OCI-LY7 (cell line): ENCODE data around the gene TOP1. TPM values are rescaled to one million over a fixed set of nuclear protein-coding genes. Genes with fewer than 3 reads are reported as not detected.
A peak's percentile ranks its signal among the peaks of the same experiment; 100 is the strongest.

Experiments
- BruUV-seq: library from RNA; stranded (reverse); fragments of 400-500 nt; replicated peaks from 2 replicates; lab custom pipeline; 2021; lab: Mats Ljungman, UMichigan
- CTCF ChIA-PET: fragments of 300-600 bp; sonication (Branson Sonifier 250); formaldehyde crosslinking; loops from one replicate; lab custom pipeline; 2022; ENCODE audit warnings: antibody characterized with exemption; ENCODE audit not compliant: unreplicated experiment; lab: Charles Lee
- POLR2A ChIA-PET: fragments of 300-600 bp; sonication (Branson Sonifier 250); formaldehyde crosslinking; loops from one replicate; lab custom pipeline; 2022; ENCODE audit warnings: antibody characterized with exemption; lab: Charles Lee
- DNase-seq: peaks from one replicate; pipeline ENCODE4 v3.0.0-alpha.2; 2015; ENCODE audit warnings: low spot score
- H2AFZ ChIP-seq: fragments of 200-600 bp; sonication (generic), shearing (Covaris generic); 2 replicates; pipeline ENCODE4 v1.6.1; 2014; ENCODE audit warnings: mild to moderate bottlenecking, antibody characterized with exemption, low read length, moderate library complexity
- H3K27ac ChIP-seq: fragments of 200-600 bp; sonication (generic); 2 replicates; pipeline ENCODE4 v1.5.1; 2014; ENCODE audit warnings: mixed run types, low read depth, mild to moderate bottlenecking, moderate library complexity, low read length, inconsistent platforms; ENCODE audit not compliant: poor library complexity, severe bottlenecking
- H3K36me3 ChIP-seq: fragments of 200-600 bp; sonication (generic); 2 replicates; pipeline ENCODE4 v1.6.1; 2014; ENCODE audit warnings: mild to moderate bottlenecking, antibody characterized with exemption, low read length, moderate library complexity, mixed read lengths; ENCODE audit not compliant: insufficient read depth
- H3K4me1 ChIP-seq: fragments of 200-600 bp; sonication (generic); 2 replicates; pipeline ENCODE4 v1.5.1; 2014; ENCODE audit warnings: mild to moderate bottlenecking, low read length; ENCODE audit not compliant: insufficient read depth, poor library complexity, severe bottlenecking
- H3K4me2 ChIP-seq: fragments of 200-600 bp; sonication (generic); 2 replicates; pipeline ENCODE4 v1.6.1; 2014; ENCODE audit warnings: mild to moderate bottlenecking, low read length
- H3K4me3 ChIP-seq: fragments of 200-600 bp; sonication (generic); 2 replicates; pipeline ENCODE4 v1.5.1; 2014; ENCODE audit warnings: mild to moderate bottlenecking, low read depth, low read length; ENCODE audit not compliant: poor library complexity, severe bottlenecking
- H3K79me2 ChIP-seq: fragments of 200-600 bp; sonication (generic); 2 replicates; pipeline ENCODE4 v1.6.1; 2016; ENCODE audit warnings: low read depth, mild to moderate bottlenecking, low read length, moderate library complexity, mixed read lengths; ENCODE audit not compliant: insufficient read depth
- H3K9me2 ChIP-seq: fragments of 200-600 bp; sonication (generic); 2 replicates; pipeline ENCODE4 v1.6.1; 2016; ENCODE audit warnings: mild to moderate bottlenecking, low read length, mixed read lengths; ENCODE audit not compliant: insufficient read depth
- H3K9me3 ChIP-seq: fragments of 200-600 bp; sonication (generic); 2 replicates; pipeline ENCODE4 v1.6.1; 2014; ENCODE audit warnings: mild to moderate bottlenecking, mixed run types, low read length, mixed read lengths
- H4K20me1 ChIP-seq: fragments of 200-600 bp; sonication (generic); 2 replicates; pipeline ENCODE4 v1.6.1; 2014; ENCODE audit warnings: mild to moderate bottlenecking, antibody characterized with exemption, low read length, moderate library complexity, mixed read lengths; ENCODE audit not compliant: insufficient read depth
- EZH2phosphoT487 ChIP-seq: fragments of 200-600 bp; sonication (generic); IDR thresholded peaks from 2 replicates; pipeline ENCODE4 v1.6.1; 2018; ENCODE audit warnings: low read depth, borderline replicate concordance, mild to moderate bottlenecking, mixed run types, antibody characterized with exemption, low read length, moderate library complexity, mixed read lengths
- intact Hi-C: fragments of 100-400 bp; cut with micrococcal nuclease; formaldehyde crosslinking; loops from one replicate; pipeline ENCODE4 v1.10.0; 2022; ENCODE audit not compliant: unreplicated experiment
- total RNA-seq, 2 experiments: library from RNA; depleted of rRNA in 1 of 2; stranded (reverse); fragments of >200 nt in 1 of 2; shearing (Covaris generic) in 1 of 2; gene quantifications; 2 replicates each; pipeline ENCODE4 v1.2.3, GENCODE V29; 2014 to 2022
- TF ChIP-seq, protein P1 (sequence below): fragments of 200-600 bp; sonication (generic); conservative IDR thresholded peaks from 2 replicates; pipeline ENCODE4 v1.5.1; 2014; ENCODE audit warnings: mild to moderate bottlenecking, antibody characterized with exemption, low read length, moderate library complexity, mixed read lengths

TOP1 gene
- total RNA-seq, 2 experiments from 2014 or later = 44.6 to 200 TPM

DNA sequence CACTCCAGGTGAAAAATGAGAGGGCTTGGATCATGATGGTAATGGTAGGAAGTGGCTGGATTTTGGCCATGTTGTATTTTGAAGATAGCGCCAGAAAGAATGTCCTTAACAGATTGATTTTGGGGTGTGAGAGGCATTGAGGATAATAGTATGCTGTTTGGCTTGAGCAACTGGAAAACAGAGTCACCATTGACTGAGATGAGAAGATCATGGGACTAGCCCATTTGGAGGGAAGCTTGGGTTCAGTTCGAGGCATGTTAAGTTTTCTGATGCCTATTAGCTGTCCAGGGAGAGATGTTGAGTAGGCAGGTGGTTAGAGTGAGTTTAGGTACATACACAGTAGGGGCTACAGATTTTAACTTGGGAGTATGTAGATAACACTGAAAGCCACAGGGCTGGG is 132.1 kb downstream of the TOP1 start:
- POLR2A ChIA-PET = interaction anchor here (0.6 kb wide), 1 partner anchor 40 kb away, joined by 3 read pairs; no protein-coding TSS in a partner anchor

DNA sequence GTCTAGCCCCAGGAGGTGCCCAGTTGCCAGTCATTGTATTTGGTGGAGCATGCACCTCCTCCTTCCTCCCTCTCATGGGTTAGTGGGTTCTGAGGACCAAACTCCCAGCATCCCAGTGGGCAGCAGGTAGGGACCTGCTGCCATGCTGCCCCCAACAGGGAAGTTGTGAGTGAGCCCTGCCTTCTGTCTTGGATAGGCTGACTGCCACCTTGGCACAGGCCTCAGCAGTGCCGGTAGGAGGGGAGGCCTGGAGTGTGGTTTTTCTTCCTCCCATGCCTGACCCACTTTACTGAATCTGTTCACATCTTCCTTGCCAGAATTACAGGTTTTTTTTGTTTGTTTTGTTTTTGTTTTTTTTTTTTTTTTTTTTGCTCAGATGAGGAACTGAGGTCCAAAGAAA is 133.3 kb downstream of the TOP1 start:
- intact Hi-C loops = no loop called here
- ChIA-PET CTCF (no interaction called here), POLR2A (interaction anchor here (0.7 kb wide), 1 partner anchor 63 kb away, joined by 3 read pairs; no protein-coding TSS in a partner anchor)
- Histone ChIP-seq H4K20me1 (no peaks in the 10 kb centered on the region), H3K9me2 (no peaks in the 10 kb centered on the region), H2AFZ (no peak overlapping the region), H3K4me1 (peaks cover 16% of the 10 kb centered on the region), H3K79me2 (peaks cover 21% of the 10 kb centered on the region), H3K36me3 (peaks cover 72% of the 10 kb centered on the region), H3K27ac (no peak overlapping the region), H3K4me3 (no peak overlapping the region), H3K4me2 (no peak overlapping the region), H3K9me3 (no peaks in the 10 kb centered on the region)
- no peak for TF ChIP-seq EZH2phosphoT487
- TF ChIP-seq, protein P1, sequence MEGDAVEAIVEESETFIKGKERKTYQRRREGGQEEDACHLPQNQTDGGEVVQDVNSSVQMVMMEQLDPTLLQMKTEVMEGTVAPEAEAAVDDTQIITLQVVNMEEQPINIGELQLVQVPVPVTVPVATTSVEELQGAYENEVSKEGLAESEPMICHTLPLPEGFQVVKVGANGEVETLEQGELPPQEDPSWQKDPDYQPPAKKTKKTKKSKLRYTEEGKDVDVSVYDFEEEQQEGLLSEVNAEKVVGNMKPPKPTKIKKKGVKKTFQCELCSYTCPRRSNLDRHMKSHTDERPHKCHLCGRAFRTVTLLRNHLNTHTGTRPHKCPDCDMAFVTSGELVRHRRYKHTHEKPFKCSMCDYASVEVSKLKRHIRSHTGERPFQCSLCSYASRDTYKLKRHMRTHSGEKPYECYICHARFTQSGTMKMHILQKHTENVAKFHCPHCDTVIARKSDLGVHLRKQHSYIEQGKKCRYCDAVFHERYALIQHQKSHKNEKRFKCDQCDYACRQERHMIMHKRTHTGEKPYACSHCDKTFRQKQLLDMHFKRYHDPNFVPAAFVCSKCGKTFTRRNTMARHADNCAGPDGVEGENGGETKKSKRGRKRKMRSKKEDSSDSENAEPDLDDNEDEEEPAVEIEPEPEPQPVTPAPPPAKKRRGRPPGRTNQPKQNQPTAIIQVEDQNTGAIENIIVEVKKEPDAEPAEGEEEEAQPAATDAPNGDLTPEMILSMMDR = no peak
- no TSS peak for BruUV-seq
- DNase-seq = no peak

More for the DNA sequence above, 132.1 kb downstream of the TOP1 start:
- Histone ChIP-seq H3K27ac (no peak overlapping the region), H4K20me1 (no peaks in the 10 kb centered on the region), H3K9me3 (no peaks in the 10 kb centered on the region), H3K4me2 (no peak overlapping the region), H3K79me2 (peaks cover 21% of the 10 kb centered on the region), H3K36me3 (peaks cover 60% of the 10 kb centered on the region), H3K4me1 (peaks cover 28% of the 10 kb centered on the region), H3K9me2 (no peaks in the 10 kb centered on the region), H2AFZ (no peak overlapping the region), H3K4me3 (no peak overlapping the region)
- DNase-seq = no peak
- no peak for TF ChIP-seq EZH2phosphoT487
- TF ChIP-seq, protein P1 = no peak
- CTCF ChIA-PET = no interaction called here
- TSS peak; percentile 53 for BruUV-seq
- intact Hi-C loops = no loop called here

DNA sequence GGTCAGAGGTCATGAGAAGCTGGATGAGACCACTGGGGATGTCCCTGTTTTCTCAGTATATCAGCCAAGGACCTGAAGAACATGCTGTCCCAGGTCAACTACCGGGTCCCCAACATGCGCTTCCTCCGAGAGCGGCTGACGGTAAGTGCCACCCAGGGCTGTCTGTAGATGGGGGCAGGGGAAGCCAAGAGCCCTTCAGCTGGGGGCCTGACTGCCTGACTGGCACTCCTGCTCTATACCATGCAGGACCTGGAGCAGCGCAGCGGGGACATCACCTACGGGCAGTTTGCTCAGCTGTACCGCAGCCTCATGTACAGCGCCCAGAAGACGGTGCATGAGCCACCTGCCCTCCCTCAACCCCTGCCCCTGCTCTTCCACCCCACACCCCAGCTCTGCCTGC is 133.8 kb downstream of the TOP1 start:
- Histone ChIP-seq H3K4me2 (no peak overlapping the region), H2AFZ (no peak overlapping the region), H3K27ac (no peak overlapping the region), H3K4me3 (no peak overlapping the region), H3K36me3 (peaks cover 77% of the 10 kb centered on the region), H4K20me1 (no peaks in the 10 kb centered on the region), H3K9me2 (no peaks in the 10 kb centered on the region), H3K4me1 (peaks cover 11% of the 10 kb centered on the region), H3K79me2 (peaks cover 19% of the 10 kb centered on the region), H3K9me3 (no peaks in the 10 kb centered on the region)
- POLR2A ChIA-PET = interaction anchor here (0.7 kb wide), 1 partner anchor 63 kb away, joined by 3 read pairs; no protein-coding TSS in a partner anchor
- no peak for TF ChIP-seq EZH2phosphoT487
- TF ChIP-seq, protein P1 = no peak
- BruUV-seq = no TSS peak
- CTCF ChIA-PET = no interaction called here
- intact Hi-C loops = no loop called here
- DNase-seq = no peak
